MG63 (cell line): ENCODE data around the gene NCF4. TPM values are rescaled to one million over a fixed set of nuclear protein-coding genes. Genes with fewer than 3 reads are reported as not detected.

Source experiments
- DNase-seq: peaks from one replicate; pipeline ENCODE4 v3.0.0-alpha.2; 2020
- H3K27me3 ChIP-seq: fragments of 250-450 bp; sonication (Bioruptor Pico); 2 replicates; pipeline ENCODE4 v1.5.1; 2020; ENCODE audit warnings: mild to moderate bottlenecking, moderate library complexity
- H3K36me3 ChIP-seq: fragments of 250-450 bp; sonication (Bioruptor Pico); 2 replicates; pipeline ENCODE4 v1.5.1; 2020; ENCODE audit warnings: mild to moderate bottlenecking, moderate library complexity
- H3K4me3 ChIP-seq: fragments of 250-450 bp; sonication (Bioruptor Pico); 2 replicates; pipeline ENCODE4 v1.5.1; 2020; ENCODE audit warnings: mild to moderate bottlenecking, moderate library complexity
- H3K9me3 ChIP-seq: fragments of 250-450 bp; sonication (Bioruptor Pico); 2 replicates; pipeline ENCODE4 v1.5.1; 2020; ENCODE audit warnings: mild to moderate bottlenecking, moderate library complexity
- total RNA-seq: library from RNA; depleted of rRNA; stranded (reverse); fragments of >200 nt; shearing (Covaris generic); gene quantifications from 2 replicates; pipeline ENCODE4 v1.2.3, GENCODE V29; 2014; ENCODE audit warnings: low replicate concordance; rRNA removed

Gene NCF4
- total RNA-seq, result not detected in 2 replicates

DNA sequence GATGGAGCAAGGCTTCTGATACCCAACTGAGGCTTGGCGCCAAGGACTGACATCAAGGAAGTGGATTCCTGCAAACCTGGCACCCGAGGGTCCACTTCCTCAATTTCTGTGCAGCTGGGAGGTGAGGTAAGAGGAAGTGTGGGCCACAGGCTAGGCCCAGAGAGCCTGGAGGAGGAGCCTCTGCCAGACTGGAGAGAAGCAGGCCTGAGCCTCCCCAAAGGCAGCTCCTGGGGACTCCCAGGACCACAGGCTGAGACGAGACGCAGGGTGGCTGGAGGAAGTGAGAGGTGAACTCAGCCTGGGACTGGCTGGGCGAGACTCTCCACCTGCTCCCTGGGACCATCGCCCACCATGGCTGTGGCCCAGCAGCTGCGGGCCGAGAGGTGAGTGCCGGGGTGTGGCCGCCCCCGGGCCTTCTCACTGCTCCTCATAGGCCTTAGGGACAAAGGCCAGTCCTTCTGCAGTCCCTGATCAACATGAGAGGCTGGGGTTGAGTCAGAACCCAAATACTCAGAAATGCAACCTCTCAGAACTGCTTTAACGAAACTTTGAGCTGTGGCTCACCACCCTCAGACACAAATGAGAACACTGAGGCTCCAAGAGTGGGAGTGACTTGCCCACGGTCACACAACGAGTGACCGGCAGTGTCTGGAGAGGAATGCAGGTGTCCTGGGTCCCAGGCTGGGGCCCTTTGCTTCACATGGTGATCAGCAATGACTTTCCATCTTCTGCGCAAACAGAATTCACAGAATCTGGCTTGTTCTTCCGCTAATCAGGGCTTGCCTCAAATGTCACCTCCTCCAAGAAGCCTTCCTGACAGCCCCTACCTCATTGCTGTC, at the start of gene NCF4:
Gene NCF4 (plus strand): TSS at position 186 of the 839 bp plus-strand sequence. CDS start 166 bp downstream, at position 352.
- H3K9me3 ChIP-seq, result no peaks in the 10 kb centered on the region
- H3K4me3 ChIP-seq, result no peak within 1 kb of the TSS
- H3K36me3 ChIP-seq, result no peaks in the 10 kb centered on the region
- no peak for DNase-seq
- H3K27me3 ChIP-seq, result peaks cover 15% of the 10 kb centered on the region

DNA sequence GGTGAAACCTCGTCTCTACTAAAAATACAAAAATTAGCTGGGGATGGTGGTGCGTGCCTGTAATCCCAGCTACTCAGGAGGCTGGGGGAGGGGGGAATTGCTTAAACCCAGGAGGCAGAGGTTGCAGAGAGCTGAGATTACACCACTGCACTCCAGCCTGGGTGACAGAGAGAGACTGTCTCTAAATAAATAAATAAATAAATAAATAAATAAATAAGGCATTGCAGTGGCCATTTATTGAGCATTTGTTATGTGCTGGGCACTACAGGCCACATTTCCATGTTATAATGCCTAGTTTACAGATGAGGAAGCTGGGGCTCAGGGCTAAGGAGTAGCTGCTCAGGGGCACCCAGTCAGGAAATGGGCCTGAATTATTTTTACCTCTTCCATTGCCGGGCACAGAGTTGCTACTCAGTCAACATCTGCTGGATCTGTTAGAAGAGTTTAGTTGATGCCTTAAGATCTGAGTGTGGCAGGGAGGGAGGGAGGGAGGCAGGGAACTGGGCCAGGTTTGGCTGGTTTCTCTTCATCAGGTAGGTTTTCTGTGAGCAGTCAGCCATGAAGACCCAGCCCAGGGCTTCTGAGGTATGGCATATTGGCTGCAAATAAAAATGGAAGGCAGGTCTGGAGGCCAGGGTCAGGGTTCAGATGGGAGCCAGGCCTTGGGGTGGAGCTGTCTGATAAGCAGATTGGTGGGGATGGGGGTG, 49.6 kb upstream of the NCF4 start:
- no peaks in the 10 kb centered on the region for H3K9me3 ChIP-seq
- no peak overlapping the region for H3K4me3 ChIP-seq
- H3K36me3 ChIP-seq, result no peaks in the 10 kb centered on the region
- no peak for DNase-seq
- H3K27me3 ChIP-seq, result peaks cover 26% of the 10 kb centered on the region

DNA sequence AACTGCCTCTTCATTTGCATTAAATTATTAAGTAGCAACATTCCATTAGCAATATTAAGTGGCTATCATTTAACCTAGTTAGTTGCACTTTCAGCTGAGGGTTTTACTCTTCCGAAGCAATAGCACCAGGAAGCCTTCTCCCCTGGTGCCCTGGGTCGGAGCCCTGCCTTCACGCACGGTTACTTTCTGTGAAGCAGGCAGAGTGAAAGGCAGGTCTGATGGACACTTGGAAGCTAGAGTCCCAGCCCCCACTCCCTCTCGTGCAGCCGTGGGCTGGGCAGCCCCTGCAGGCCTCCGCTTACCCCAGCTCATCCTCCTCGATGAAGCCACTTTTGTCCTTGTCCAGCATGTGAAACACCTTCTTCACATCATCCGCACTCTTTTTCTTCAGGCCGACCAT, 46.0 kb upstream of the NCF4 start:
- Histone ChIP-seq H3K36me3 (no peaks in the 10 kb centered on the region), H3K9me3 (no peaks in the 10 kb centered on the region), H3K27me3 (peaks cover 39% of the 10 kb centered on the region), H3K4me3 (no peak overlapping the region)
- no peak for DNase-seq

DNA sequence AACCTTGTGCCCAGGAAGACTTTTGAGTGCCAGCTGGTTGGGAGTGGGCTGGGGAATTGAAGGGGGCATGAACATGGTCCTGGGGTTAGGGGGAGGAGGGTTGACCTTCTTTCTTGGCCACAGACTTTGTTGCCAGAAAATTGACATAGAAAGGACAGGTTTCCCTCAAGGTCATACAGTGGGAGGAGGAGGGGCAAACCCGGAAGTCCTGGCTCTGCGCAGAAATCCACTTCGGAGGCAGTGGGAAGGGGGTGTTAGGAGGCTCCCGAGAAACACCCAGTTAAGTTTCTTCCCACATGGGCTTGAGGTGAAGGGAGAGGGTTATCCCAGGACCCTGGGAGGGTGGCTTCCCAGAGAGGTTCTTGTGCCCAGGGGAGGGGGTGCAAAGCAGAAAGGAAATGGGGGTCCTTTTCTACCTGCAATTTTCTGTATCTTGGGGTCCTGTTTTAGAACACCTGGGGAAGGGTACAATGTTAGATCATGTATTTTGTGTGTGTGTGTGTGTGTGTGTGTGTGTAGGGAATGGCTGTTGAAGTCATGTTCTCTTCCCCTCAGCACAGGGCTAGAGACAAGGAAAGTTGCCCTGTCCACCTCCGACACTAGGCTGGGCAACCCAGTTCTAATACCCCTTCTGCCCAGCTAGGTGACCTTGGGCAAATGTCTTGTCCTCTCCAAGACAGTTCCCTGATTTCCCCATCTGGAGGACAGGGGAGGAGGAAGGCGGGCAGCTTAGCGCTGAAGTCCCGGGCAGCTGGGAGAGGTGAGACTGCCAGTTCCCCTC, 45.1 kb upstream of the NCF4 start:
- H3K27me3 ChIP-seq, result peaks cover 39% of the 10 kb centered on the region
- H3K4me3 ChIP-seq, result no peak overlapping the region
- H3K36me3 ChIP-seq, result no peaks in the 10 kb centered on the region
- no peaks in the 10 kb centered on the region for H3K9me3 ChIP-seq
- no peak for DNase-seq

DNA sequence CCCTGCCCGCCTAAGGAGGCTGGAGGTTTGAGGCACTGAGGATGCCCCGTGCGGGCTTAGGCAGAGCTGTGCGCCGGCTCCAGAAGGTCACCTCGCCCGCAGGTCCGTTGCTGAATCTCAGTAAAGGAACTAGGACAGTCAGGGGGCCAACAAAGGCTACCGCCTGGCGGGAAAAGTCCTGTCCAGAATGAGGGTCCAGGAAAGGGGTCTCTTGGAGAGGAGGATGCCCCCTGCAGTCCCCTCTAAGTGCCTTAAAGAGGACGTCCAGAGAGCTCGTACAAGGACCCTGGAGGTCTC, 44.5 kb upstream of the NCF4 start:
- peak; percentile 8 for DNase-seq
- Histone ChIP-seq H3K9me3 (no peaks in the 10 kb centered on the region), H3K36me3 (no peaks in the 10 kb centered on the region), H3K27me3 (peaks cover 39% of the 10 kb centered on the region), H3K4me3 (no peak overlapping the region)

DNA sequence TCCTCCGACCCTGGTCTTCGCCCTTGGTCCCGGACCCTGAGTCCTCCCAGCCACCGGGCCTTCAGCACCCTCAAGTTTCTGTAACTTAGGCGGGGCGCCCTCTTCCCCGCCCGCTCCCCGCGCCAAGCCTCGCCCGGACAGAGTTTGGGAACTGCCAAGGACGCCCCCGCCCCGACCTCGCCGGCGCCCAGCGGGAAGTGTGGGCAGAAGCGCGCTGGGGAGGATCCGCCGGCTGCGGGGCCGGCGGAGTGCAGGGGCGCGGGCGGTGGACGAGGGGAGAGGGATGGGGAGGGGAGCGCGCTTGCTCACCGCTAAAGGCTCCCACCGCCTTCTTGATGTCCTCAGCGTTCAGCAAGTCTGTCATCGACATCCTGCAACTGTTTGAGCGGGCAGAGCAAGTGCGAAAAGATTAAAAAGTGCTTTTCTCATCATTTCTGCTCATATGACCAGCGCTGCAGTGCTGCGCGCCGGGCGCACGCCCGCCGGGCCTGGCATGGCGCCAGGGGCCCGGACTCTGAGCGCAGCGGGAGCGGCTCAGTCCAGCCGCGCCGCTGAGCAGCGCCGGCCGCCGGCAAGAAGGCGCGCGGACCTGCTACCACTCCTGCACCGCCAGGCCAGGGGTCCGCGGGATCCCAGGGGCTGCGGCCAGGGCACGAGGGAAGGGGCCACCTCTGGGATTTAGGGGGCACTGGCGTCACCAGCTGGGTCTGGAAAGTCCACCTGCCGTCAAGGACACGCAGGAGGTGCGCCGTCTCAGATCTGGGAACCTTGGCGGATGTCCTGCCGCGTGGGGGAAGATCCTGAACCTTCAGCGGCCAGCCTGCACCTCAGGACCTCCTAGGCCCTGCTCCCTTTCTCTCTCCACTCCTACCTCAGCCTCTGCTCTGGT, 43.9 kb upstream of the NCF4 start, which contains the start of gene PVALB:
Gene PVALB (minus strand): TSS at position 400 of the 889 bp plus-strand sequence. CDS start 30 bp downstream, at position 370.
- Histone ChIP-seq H3K4me3 (no peak within 1 kb of the TSS), H3K9me3 (no peaks in the 10 kb centered on the region), H3K36me3 (no peaks in the 10 kb centered on the region), H3K27me3 (peaks cover 39% of the 10 kb centered on the region)
- DNase-seq, result peak; percentile 38

DNA sequence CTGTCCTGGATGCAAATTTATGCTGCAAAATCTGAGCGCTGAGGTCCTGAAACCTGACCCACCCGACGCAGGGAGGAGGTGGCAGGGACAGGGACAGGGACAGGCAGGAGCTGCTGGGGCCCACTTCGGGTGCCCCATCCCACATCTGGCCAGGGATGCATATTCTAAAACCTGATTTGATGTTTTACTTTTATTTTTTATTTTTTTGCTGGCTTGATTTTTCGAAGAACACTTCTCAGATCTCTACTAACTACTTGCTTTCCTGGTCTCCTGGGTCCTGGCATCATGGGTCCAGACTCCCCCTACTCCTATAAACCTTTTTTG, 43.3 kb upstream of the NCF4 start:
- peaks cover 39% of the 10 kb centered on the region for H3K27me3 ChIP-seq
- no peaks in the 10 kb centered on the region for H3K9me3 ChIP-seq
- no peak overlapping the region for H3K4me3 ChIP-seq
- no peaks in the 10 kb centered on the region for H3K36me3 ChIP-seq
- DNase-seq, result no peak

DNA sequence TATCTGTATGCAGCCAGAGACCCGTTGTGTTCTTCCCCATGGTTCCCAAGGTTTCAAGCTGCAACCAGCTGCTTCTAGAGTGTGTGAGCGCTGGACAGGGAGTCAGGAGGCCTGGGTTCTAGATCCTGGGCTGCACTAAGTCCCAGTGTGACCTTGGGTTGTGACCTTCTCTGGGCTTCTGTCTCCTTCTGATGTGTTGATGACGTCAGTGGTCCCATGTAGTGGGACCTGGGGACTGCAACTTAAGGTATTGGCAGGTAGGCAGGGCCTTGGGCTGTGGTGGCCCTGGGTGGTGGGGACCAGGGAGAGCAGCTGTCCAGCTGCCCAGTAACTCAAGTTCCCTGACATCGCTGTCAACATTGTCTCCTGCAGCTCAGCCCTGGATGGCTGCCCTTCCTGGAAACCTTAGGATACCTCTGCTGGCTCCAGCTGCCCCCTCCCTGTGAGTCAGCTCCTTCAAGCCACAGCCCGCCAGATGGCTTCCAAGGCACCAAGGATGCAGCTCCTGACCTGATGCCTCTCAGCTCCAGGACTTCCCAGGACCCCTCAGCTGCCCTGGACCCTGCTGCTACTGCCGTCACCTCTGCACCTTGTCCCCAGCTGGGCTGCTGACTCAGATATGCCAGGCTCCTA, 42.7 kb upstream of the NCF4 start:
- Histone ChIP-seq H3K36me3 (no peaks in the 10 kb centered on the region), H3K9me3 (no peaks in the 10 kb centered on the region), H3K4me3 (no peak overlapping the region), H3K27me3 (peaks cover 39% of the 10 kb centered on the region)
- peak; percentile 26 for DNase-seq

DNA sequence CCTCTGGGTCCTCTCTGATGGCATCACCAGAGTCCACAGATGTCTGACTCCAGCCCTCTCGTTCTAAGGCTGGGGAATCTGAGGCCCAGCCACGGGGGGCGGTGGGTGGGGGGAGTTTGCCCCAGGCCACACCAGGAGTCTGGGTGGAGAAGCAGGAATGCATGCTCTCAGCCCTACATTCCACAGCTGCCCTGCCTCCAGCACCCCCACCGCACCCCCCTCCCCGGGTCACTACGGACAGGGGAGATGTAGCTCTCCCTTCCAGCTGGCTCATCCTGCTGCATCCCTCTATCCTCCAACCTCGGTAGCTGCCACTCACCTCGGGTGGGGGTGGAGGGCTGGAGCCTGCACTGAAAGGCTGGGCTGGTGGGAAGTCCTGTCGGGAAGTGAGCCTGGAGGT, 41.7 kb upstream of the NCF4 start:
- DNase-seq, result no peak
- no peaks in the 10 kb centered on the region for H3K9me3 ChIP-seq
- peaks cover 37% of the 10 kb centered on the region for H3K27me3 ChIP-seq

DNA sequence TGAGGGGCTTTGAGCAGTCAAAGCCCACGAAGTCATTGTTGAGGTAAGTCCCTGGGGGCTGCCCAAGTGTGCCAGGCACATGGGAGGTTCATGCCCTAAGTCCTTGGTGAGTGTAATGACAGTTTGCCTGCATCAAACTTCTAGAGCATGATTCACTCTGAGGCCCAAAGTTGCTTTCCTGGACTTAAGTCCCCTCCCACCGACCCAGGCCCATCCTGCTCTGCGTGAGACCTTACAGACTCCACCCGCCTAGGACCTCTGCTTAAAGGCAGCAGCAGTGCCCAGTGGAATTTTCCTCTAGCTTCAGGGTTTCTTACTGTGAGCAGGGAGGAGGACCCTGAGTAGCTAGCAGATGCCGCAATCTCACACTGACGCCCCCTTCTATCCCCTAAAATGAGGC, 38.2 kb upstream of the NCF4 start:
- Histone ChIP-seq H3K4me3 (no peak overlapping the region), H3K36me3 (no peaks in the 10 kb centered on the region), H3K27me3 (peaks cover 6% of the 10 kb centered on the region), H3K9me3 (no peaks in the 10 kb centered on the region)
- DNase-seq, result no peak

More for the DNA sequence above, 41.7 kb upstream of the NCF4 start:
- Histone ChIP-seq H3K36me3 (no peaks in the 10 kb centered on the region), H3K4me3 (no peak overlapping the region)

DNA sequence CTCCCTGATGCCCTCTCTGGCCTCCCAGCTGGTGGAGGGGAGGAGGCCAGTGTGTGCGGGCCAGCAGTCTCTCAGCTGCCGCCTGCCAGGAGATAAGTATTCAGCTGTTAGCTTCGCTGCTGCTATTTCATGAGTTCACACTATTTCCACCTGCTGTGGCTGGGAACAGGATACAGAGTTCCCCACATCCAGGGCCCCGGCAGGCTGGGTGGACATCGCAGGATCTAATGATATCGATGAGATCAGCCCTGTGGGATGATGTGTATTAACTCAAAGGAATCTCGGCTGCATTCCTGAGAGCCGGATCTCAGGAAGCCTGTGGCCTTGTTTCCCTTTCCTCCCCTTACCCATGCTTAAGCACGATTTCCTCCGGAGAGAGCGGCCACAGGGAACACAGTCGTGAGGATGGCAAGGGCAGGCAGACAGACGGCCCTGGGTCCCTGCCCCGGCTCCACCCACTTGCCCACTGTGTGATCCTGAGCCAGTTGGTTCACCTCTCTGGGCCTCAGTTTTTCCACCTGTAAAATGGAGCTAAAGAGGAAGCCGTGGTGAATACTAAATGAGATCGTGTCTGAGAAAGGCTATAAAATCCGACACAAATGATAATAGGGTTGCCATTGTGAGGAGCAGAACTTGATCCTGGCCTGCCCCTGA, 37.5 kb upstream of the NCF4 start:
- Histone ChIP-seq H3K9me3 (no peaks in the 10 kb centered on the region), H3K4me3 (no peak overlapping the region), H3K27me3 (peaks cover 3% of the 10 kb centered on the region), H3K36me3 (no peaks in the 10 kb centered on the region)
- DNase-seq, result no peak

DNA sequence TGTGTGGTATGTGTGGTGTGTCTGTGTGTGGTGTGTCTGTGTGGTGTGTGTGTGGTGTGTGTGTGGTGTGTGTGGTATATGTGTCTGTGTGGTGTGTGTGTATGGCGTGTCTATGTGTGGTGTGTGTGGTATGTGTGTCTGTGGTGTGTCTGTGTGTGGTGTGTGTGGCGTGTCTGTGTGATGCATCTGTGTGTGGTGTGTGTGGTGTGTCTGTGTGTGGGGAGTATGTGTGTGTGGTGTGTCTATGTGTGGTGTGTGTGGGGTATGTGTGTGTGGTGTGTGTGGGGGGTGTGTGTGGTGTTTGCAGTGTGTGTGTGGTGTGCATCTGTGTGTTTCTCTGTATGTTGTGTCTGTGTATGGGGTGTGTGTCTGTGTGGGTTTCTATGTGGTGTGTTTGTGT, 36.2 kb upstream of the NCF4 start:
- Histone ChIP-seq H3K9me3 (no peaks in the 10 kb centered on the region), H3K27me3 (peaks cover 2% of the 10 kb centered on the region), H3K36me3 (no peaks in the 10 kb centered on the region), H3K4me3 (no peak overlapping the region)
- no peak for DNase-seq

DNA sequence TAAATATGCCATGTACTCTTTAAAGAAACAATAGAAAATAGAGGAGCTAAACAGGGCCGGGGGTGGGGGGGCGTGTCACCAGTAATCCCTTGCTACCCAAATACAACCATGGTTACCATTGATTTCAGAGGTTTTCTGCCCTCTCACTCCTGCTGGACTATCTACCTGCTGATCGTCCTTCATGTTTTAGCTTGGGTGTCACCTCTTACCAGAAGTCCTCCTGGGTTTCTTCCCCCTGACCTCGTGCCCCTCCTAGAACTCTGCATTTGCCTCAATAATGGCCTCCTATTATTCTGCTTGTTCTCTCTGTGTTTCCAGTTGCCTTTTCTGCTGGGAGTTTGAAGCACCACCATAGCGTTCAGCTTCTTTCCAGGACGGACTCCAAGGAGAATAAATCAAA, 34.5 kb upstream of the NCF4 start:
- DNase-seq, result no peak
- Histone ChIP-seq H3K9me3 (no peaks in the 10 kb centered on the region), H3K27me3 (peaks cover 6% of the 10 kb centered on the region; the same call in 1 of the 2 replicates), H3K4me3 (no peak overlapping the region), H3K36me3 (no peaks in the 10 kb centered on the region)

DNA sequence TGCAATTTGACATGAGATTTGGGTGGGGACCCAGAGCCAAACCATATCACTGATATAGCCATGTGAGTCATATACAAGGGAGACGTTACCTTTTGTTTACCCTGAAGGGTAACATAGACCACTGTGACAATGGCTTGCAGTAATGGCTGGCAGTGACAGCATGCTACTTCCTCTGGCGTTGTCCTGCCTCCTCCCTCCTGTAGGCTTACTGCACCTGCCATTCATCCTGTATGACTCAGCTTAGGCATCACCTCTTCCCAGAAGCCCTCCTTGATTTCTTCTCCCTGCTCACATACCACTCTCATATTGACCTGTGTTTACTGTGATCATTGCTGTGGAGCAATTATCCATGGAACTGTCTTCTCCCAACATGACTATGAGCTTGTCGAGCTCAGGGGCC, 32.0 kb upstream of the NCF4 start:
- Histone ChIP-seq H3K4me3 (no peak overlapping the region), H3K9me3 (no peaks in the 10 kb centered on the region), H3K27me3 (peaks cover 6% of the 10 kb centered on the region; the same call in 1 of the 2 replicates), H3K36me3 (no peaks in the 10 kb centered on the region)
- DNase-seq, result no peak

DNA sequence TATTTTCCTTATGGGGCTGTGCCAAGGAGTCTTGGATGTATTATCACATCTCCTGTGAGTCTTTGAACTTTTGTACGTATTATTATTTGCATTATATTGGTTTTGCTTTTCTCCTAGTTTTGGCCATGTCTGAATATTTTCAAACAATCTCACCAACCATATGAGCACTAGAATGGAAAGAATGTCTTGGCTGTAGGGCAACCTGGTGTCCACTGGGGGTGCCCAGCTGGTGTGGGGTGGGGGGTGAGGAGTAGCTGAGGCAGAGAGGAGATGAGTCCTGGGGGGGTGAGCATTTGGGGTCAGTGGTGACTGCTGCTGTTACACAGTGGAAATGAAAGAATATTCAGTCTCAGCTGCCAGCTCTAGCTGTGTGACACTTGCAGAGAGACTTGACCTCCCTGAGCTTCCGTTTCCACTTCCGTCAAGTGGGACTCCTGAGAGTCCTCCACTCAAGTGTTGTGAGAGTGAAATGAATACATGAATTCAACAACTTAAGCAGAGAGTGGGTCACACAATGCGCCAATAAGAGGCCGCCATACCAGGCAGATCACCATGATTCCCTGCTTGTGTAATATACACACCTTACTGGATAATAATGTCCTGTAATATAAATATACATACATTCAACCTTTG, 31.3 kb upstream of the NCF4 start:
- H3K9me3 ChIP-seq, result no peaks in the 10 kb centered on the region
- H3K36me3 ChIP-seq, result no peaks in the 10 kb centered on the region
- H3K4me3 ChIP-seq, result no peak overlapping the region
- DNase-seq, result no peak
- peaks cover 6% of the 10 kb centered on the region; the same call in 1 of the 2 replicates for H3K27me3 ChIP-seq
